Stimulated activated CD4-positive, alpha-beta T cell treated with anti-CD3 and anti-CD28 coated beads, Interleukin-2, amount 100 ng/mL, for 24 hours (primary cell): ENCODE measurements around the gene SPOCK3.
"Not testable (repeated sequence)": the region's sequence is repeated elsewhere in the genome, so short reads cannot be mapped to it uniquely, and the experiment has no call there.

Experiments used
- DNase-seq, 2 donors: peaks; one replicate each; pipeline ENCODE4 v3.0.0-alpha.2; 2020

The SPOCK3 gene

DNA sequence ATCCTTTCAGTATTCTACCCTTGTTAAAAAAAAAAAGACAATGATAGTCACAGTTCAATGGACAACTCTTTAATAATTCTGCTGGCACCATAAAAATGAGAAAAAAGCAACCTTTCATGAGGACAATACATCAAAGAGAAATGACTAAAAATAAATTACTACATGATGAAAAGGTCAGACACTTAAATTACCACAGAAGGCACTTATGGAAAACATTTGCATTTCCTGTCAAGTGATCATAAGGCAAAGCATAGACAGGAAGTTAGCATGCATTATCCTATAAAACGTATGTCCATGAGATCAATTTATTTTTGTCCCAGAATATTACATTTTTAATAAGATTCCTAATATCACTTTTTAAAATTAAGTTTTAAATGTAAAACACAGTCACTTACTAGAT is 303.8 kb downstream of the SPOCK3 start:
- DNase-seq = no peak

DNA sequence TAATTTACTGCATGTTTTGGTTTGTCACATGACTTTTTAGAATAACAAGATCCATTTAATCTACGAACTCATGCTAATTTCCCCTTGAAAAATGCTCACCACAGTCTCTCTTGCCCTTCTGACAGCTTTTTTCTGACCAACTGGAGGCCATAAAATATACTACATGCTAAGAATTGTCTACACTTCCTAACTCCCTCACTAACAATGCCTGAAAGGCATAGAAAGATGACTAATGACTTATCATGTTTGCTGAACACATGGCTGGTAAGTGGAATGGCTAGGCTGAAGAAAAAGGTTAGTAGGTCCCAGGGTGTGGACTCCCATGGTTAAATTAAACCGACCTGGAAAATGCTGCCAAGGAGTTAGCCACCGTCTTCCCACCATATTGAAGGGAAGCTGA is 309.9 kb downstream of the SPOCK3 start:
- DNase-seq = no peak

DNA sequence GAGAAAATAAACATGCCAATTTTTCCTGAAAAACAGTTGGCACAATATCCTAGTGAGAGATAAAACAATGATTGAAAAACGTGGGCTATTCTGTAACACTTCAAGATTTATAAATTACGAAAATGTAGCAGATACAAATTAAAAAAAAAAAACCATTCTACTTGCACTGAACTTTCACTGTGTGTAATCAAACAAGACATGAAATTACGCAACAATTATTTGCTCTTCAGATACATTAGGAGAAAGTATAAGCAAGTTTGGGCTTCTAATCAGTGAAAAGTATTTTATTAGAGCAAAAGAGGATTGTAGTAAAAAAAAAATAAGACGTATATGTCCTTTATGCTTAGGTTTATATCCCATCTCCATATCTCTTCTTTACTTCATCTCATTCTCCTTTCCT is 320.4 kb downstream of the SPOCK3 start:
- DNase-seq = no peak

DNA sequence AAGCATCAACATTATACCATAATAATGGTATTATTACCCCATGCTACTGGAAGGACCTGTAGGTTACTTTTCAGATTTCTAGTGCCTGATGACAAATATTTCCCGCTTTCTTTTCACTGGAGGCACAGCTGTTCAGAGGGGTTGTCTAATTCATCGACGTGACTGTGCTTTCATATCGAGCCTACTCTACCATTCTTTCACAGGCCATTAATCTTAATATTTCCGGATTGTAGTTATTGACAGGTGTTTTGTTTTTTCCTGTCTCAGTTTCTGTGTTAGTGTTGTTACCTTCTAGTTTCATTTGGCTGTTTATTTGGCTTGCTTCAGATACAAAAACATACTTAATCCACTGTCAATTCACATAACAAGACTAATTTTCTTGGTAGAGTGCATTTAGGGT is 330.9 kb downstream of the SPOCK3 start:
- no peak for DNase-seq

DNA sequence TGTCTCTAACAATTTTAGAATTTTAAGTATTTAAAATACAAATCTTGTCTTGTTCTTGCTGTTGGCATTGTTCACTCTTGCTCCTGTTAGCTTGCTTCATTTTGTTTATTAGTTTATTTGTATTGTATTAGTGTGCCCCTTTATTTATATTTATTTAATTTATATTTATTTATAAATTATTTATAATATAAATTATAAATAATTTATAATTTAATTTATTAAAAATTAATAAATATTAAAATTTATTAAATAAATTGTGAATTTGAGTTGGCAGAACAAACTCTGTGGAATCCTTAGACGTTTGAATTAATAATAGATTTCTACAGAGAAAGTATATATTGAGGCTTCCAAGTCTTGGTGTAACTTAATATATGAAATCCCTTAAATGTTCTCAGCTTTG is 331.4 kb downstream of the SPOCK3 start:
- no peak for DNase-seq

DNA sequence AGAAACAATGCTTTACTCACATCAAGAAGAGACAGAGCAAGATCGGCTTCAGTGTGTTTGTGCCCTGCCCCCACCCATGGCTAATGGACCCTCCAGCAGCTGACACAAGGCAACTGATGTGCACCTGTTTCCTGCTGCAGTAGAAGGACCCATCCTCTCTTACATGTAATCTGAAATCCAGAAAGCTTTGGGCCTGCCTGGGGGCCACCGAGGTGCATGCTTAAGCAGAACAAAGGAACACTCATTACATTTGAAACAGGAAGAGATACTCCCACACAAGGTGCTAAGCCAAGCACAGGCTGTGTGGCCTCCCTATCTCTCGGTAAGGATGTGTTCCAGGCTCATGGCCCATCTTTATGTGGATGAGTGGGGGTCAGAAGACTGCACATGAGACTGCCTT is 338.0 kb downstream of the SPOCK3 start:
- no peak for DNase-seq

DNA sequence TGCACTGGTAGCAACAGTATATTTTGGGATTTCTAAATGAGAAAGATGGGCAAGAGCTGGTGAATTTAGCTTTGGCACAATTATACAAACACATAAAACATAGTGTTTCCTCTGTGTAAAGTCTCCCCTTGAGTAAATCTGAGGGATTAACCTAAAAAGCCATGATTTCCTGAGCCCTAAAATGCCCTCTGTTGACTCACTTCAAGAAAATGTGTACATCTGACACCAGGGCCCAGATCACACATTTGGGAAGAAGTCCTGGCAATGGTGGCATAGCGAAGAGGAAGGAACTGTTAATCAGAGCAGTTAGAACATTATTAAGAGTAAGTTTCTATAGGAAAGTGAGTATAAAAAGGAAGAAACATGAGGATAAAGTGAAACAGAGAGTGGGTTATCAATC is 338.5 kb downstream of the SPOCK3 start:
- no peak for DNase-seq

DNA sequence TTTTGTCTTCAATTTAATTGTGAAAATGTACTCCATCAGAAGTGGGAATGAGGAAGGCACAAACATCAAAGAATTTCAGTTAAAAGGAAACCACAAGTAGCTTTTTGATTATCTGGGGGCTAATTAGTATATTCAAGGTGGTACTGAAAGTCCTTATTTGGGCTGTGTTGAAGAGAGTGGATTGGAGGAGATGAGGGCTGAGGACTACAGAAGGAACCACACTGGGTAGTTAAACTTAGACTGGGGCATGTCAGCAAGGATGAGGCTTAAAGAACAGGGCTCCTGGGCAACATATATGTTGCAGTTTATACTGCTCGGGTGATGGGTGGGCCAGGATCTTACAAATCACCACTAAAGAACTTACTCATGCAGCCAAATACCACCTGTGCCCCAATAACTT is 346.8 kb downstream of the SPOCK3 start:
- DNase-seq = no peak

DNA sequence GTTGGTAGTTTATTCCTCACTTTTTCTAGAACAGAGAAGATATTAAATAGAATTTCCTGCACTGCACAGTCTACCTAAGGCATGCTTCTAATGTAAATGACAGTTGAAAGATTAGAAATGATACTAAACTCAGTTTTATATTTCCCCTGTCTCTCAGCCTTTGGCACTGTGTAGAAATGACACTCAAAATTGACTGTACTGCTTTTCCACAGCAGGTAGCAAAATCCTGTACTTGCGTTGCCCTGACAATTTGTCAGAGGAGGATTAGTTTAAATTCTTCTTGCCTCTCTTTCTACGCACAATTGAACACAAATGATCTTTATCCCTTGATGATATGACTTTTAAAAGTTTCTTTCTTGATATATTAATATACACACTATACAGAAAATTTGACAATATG is 347.6 kb downstream of the SPOCK3 start:
- DNase-seq = no peak

DNA sequence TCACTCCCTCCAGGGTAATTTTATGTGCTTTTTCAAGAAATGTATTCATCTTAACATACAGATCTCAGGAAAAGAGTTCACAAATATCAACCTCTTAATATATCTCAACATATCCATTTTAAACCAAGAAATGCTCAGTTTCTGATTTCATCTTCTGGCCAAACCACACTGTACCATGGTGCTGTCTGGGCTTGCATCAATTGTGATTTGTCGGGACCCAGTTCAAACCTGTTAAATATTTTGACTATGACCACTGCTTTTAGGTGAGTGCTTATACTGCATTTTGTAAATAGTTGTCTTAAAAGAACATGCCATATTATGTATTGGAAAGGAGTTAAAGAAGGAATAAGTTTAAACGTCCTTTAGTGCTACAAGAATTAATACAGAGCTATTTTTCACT is 352.1 kb downstream of the SPOCK3 start:
- no peak for DNase-seq

DNA sequence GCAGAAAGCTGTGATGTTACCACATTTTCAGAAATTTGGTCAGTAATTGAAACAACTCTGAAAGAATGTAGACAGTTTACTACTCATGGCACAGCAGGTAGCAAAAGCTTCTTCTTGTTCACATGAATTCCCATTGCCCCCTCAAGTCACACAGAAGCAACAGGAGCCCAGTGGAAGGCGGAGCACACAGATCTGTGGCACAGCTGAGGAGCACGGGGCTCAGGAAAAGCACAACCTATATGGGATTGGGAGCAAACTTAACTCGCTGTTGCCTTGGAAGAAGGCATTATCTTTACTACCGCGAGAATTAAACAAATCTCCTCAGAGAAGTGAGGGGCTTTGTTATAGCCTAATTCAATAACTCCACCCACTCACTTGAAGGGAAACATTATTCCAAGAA is 358.5 kb downstream of the SPOCK3 start:
- no peak for DNase-seq

DNA sequence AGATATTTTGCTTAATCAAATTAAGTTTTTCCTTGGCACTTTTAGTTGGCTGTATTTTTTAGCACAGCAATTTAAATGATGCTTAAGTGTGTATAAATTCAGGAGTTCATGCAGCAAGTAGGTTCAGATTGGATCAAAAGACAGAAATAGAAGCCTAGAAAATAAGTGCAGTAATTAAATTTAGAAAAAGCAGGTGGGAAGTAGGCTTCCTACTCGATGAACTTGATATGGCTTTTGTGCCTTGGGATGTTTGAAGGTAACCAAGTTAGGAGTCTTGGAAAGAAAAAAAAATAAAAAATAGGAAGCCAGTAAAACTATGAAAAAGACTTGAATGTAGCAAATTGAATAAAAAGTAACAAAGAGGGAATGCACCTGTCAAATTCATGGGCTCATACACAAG is 372.3 kb downstream of the SPOCK3 start:
- no peak for DNase-seq

DNA sequence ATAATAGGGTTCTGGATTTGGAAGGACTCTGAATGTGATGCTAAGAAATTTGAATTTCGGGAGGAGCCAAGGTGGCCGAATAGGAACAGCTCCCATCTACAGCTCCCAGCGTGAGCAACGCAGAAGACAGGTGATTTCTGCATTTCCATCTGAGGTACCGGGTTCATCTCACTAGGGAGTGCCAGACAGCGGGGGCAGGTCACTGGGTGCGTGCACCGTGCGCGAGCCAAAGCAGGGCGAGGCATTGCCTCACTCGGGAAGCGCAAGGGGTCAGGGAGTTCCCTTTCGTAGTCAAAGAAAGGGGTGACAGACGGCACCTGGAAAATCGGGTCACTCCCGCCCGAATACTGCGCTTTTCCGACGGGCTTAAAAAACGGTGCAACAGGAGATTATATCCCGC is 383.9 kb downstream of the SPOCK3 start:
- not testable (repeated sequence) for DNase-seq

DNA sequence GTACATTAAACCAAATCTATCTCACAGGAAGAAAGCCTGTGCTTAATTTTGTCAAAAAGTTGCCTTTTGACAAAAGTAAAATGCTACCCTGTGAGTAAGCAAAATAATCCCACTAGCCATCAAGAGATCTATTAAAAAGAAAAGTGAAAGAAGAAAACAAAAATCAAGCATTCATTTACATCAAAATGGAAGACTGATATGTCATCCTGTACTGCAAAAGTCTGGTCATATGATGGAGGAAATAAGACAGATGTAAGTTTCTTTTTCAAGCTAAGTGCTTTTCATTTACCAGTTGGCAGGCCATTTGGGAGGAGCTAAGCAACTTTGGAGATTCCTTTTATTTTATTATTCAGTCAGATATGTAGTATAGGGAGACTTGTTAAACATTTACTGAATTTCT is 387.4 kb downstream of the SPOCK3 start:
- no peak for DNase-seq

DNA sequence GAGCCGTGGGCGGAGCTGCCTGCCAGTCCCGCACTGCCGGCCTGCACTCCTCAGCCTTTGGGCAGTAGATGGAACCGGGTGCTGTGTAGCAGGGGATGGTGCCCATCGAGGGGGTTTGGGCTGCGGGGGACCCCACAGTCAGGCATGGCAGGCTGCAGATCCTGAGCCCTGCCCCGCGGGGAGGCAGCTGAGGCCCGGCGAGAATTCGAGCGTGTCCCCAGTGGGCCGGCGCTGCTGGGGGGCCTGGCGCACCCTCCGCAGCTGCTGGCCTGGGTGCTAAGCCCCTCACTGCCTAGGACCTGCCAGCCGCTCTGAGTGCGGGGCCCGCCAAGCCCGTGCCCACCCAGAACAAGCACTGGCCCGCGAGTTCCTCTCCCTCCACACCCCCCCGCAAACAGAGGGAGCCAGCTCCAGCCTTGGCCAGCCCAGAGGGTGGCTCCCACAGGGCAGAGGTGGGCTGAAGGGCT is 391.5 kb downstream of the SPOCK3 start:
- no peak for DNase-seq

DNA sequence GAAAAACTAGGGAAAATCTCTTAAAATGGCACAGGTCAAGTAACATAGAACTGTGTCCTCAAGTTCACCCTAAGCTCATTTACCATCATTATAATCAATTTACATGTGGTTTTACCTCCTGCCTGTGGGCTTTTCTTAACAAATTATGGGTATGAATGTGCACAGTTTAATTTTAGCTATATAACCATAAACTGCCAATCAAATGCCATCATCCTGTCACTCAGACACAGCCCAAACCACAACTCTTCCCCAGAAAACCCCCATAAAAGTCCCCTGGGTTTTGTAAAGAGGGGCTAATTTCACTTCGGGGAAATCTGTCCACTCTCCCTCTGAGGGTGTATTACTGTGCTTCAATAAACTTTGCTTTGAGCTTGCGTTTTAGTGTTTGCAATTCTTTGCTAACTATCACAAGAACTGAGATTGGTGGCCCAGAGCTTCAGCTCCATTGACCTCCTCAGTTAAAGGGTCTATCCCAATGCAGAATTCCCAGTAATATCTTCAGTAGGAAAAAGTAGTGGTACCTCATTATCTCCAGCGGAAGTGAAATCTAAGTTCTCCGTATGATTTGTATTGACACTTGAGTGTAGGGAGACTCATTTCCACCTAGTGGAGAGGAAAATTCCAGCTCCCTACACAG is 394.6 kb downstream of the SPOCK3 start:
- no peak for DNase-seq

DNA sequence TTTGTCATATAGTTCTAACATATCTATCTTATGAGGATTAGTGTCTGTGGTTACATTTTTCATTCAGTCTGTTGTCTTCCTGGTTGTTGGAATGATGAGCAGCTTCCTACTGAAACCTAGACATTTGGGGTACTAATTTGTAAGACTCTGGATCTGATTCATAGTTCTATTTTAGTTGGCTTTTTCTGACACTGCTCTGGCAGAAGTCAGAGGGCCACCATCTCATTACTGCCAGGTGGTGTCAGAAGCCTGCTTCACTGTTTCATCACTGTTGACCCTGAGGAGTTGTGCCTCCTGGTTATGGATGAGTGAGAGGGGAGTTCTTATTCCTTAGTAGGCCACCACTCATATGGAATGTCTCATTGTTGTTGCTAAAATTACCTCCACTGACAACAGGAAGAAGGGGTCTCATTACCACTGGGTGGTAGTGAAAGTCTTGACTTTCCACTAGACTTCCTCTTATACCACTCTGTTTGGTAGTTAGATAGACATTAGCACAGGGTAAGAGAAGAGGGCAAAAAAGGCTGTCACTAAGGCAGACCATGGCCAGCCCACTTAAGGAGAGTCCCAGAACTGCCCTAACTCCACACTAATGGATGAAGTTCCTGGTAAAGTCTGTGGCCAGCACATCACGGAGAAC is 395.2 kb downstream of the SPOCK3 start:
- no peak for DNase-seq

DNA sequence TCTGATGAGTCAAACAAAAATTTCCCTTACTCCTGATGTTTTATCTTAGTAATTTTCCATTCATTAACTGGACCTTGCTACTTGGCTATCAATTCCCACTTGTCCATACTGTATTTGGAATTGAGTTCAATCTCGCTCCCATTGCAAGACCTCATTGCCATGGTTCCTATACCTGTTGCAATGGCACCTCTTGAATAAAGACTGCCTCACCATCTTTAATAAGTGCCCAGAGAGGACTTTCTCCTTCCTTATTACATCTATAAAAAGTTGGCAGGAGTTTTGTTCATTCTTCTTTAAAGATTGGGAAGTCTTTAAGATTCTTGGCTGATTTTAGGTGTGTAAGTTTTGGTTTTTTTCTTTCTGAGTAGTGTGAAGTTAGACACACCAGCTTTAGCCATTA is 397.4 kb downstream of the SPOCK3 start:
- DNase-seq = no peak

DNA sequence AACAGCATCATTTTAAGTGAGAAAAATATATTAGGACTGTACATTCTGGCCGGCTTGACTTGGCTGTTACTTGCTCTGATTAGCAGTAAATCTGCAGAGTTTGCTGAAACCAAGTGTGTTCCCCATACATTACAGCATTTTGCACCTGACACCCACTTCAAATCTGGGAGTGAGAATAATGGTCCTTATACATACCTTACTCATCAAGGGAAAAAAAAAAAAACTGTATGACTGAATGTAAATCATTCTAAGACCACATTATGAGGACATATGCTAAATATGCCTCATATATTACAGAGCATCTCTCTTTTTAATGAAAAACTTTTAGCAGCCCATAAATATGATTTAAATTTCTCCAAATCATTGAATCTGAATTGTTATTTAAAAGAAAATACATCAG is 406.7 kb downstream of the SPOCK3 start:
- DNase-seq = no peak

DNA sequence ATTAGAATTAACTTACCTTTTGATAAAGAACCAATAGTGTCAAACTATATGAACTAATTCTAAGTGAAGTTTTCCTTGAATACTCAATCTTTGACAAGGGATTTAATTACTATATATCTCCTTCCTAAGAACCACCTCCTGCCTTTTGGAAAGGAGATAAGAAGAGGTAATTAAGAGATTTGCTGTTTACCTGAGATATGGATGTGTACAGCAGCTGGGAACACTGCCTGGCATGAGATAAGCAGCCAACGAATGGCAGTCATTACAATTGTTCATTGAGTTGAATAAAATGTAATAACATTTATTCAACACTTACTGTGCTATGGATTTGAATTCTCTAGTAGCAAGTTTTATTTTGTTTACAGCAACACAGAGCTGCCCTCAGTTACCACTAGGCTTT is 407.1 kb downstream of the SPOCK3 start:
- no peak for DNase-seq

DNA sequence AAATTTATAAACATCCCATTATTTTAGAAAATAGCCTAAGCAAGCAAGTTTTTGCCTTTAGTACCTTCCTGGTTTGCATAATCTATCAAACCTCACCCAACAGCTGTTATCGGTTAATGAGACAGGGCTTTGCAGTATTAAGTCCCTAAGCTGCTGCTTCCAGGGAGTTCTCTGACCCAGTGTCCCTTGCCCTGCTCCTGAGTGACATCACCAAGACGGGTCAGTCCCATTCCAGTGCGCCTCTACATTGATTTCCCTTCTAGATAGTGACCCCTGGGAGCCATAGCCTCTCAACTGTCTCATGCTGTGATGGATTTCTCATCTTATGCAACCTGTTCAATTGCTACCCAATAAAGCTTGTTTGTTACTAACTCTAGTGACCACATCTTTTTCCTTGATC is 410.4 kb downstream of the SPOCK3 start:
- DNase-seq = no peak

DNA sequence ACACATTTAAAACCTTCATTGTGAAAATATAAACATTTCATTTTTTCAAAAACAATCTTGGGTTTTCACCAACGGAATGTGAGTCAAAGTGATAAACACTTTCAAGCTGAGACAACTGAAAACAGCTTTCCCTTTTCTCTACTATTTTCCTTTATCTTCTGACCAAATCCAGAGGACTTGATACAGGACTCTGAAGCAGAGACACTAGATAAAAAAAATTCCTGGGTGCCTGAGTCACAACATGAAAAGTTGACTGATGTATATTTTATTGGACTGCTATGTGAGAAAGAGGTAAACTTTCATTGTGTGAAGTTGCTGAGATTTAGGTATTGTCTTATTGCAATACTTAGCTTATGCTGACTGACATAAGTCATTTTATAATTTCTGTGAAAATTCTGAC is 411.2 kb downstream of the SPOCK3 start:
- no peak for DNase-seq

DNA sequence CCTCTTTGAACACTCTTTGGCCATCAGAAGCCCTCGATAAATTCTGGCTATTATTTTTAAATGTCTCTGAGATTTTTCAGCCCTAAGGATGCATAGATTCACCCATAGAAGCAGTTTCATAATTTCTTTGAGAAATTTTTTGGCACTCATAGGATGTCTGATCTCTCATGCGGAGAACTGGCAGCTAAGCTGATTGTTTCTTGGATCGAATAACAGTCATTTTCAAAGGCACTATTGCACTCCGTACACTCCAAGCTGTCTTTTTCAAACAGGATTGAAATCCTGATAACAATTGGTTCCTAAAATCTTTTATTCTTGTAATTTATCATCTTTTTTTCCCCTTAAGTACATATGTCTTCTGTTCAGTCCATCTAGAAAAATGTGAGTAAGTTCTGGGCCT is 411.9 kb downstream of the SPOCK3 start:
- DNase-seq = no peak

DNA sequence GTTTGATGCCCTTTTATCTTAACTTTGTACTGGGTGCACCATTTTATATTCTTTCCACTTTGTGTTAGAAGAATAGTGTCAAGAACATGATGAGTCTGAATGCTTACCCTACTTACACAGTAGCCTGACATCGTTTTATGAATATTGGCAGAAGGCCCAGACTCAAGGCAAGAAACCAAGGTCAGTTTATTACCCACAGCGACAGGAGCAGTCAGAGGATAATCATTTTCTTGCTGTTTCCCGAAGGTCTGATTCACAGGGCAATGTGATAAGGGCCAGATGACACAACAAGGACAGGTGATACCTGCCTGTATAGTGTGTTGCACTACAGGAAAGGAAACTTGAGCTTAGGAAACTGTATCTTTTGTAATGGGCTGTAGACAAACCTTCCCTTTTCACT is 417.4 kb downstream of the SPOCK3 start:
- no peak for DNase-seq

DNA sequence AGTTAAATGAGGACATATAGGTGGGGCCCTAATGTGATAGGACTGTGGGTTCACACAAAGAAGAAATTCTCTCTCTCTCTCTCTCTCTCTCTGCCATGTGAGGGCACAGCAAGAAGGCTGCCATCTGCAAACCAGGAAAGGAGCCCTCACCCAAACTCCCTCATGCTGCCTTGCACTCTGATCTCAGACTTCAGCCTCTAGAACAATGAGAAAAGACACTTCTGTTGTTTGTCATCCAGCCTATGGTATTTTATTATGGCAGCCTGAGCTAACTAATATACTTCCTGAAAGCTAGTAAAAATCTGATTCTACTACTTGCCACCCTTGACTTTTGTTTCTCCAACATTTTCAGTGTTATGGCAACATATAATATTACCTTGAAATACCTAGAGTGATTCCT is 425.9 kb downstream of the SPOCK3 start:
- no peak for DNase-seq
